ENCODE data around the gene MAVS. TPM values are rescaled to one million over a fixed set of nuclear protein-coding genes. Genes with fewer than 3 reads are reported as not detected.

The MAVS gene
- polyA plus RNA-seq, 1 of the 3 experiments (the other 2 are of a cell fraction) = 9.1 TPM

- H3K9ac ChIP-seq = no peak overlapping the region
- peaks cover 14% of the 10 kb centered on the region for H3F3A ChIP-seq (replicated peaks; ENCODE audit: insufficient read depth)
- no peaks in the 10 kb centered on the region for H3K27me3 ChIP-seq (ENCODE audit: insufficient read depth)
- no peak overlapping the region for H2AFZ ChIP-seq (ENCODE audit: low read depth)
- H3K79me2 ChIP-seq (ENCODE audit: insufficient read depth) = peaks cover 97% of the 10 kb centered on the region
- ChIA-PET CTCF (no interaction called here), POLR2A (no interaction called here)
- no peak overlapping the region for H3K4me2 ChIP-seq
- no peak overlapping the region for H3K4me3 ChIP-seq (ENCODE audit: low read depth in 2 of 2, low read length in 1 of 2)
- peaks cover 95% of the 10 kb centered on the region for H4K20me1 ChIP-seq (ENCODE audit: insufficient read depth)
- H3K4me1 ChIP-seq (ENCODE audit: control insufficient read depth in 1 of 2, insufficient read depth in 2 of 2, low read depth in 1 of 2, low read length in 1 of 2) = no peaks in the 10 kb centered on the region
- no peaks in the 10 kb centered on the region for H3K9me2 ChIP-seq
- peaks cover 63 to 80% of the 10 kb centered on the region in 2 experiments for H3K36me3 ChIP-seq (replicated peaks in 1 of 2; ENCODE audit: control insufficient read depth in 1 of 2, insufficient read depth in 2 of 2, low read length in 1 of 2)
- H3K9me3 ChIP-seq = no peaks in the 10 kb centered on the region
- TF ChIP-seq, protein P1, sequence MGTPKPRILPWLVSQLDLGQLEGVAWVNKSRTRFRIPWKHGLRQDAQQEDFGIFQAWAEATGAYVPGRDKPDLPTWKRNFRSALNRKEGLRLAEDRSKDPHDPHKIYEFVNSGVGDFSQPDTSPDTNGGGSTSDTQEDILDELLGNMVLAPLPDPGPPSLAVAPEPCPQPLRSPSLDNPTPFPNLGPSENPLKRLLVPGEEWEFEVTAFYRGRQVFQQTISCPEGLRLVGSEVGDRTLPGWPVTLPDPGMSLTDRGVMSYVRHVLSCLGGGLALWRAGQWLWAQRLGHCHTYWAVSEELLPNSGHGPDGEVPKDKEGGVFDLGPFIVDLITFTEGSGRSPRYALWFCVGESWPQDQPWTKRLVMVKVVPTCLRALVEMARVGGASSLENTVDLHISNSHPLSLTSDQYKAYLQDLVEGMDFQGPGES (IDR thresholded peaks at IDR 0.05; ENCODE audit: low read depth, low read length) = no peak
- TF ChIP-seq POLR2AphosphoS5 (IDR thresholded peaks at IDR 0.05; ENCODE audit: low read depth, low read length) (no peak), MXI1 (IDR thresholded peaks at IDR 0.05; ENCODE audit: low read depth, low read length) (no peak), FOXM1 (IDR thresholded peaks at IDR 0.05; ENCODE audit: low read depth) (no peak), RXRA (IDR thresholded peaks at IDR 0.05; ENCODE audit: borderline replicate concordance, low read depth) (no peak), PBX3 (IDR thresholded peaks at IDR 0.05) (no peak), CTCF (IDR thresholded peaks at IDR 0.05) (no peak), YY1 (IDR thresholded peaks at IDR 0.05; ENCODE audit: low read depth) (no peak), TCF12 (IDR thresholded peaks at IDR 0.05) (no peak), EZH2phosphoT487 (IDR thresholded peaks at IDR 0.05; ENCODE audit: borderline replicate concordance, low read depth) (no peak), REST (IDR thresholded peaks at IDR 0.05; ENCODE audit: low read depth, low read length) (no peak), TEAD4 (IDR thresholded peaks at IDR 0.05; ENCODE audit: borderline replicate concordance, insufficient read depth) (no peak), SIN3A (IDR thresholded peaks at IDR 0.05; ENCODE audit: borderline replicate concordance, low read depth, low read length) (no peak), EP300 (IDR thresholded peaks at IDR 0.05; ENCODE audit: borderline replicate concordance in 1 of 2, low read depth in 1 of 2, low read length in 1 of 2) (no peak), FOXJ3 (CRISPR knock-in tag; IDR thresholded peaks at IDR 0.05) (no peak), NRF1 (IDR thresholded peaks at IDR 0.05; ENCODE audit: low read depth, low read length) (no peak), GATA2 (CRISPR knock-in tag; IDR thresholded peaks at IDR 0.05) (no peak), GABPA (IDR thresholded peaks at IDR 0.05; ENCODE audit: low read depth) (no peak)
- TF ChIP-seq, protein P2, sequence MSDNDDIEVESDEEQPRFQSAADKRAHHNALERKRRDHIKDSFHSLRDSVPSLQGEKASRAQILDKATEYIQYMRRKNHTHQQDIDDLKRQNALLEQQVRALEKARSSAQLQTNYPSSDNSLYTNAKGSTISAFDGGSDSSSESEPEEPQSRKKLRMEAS (IDR thresholded peaks at IDR 0.05; ENCODE audit: low read depth) = no peak
- TF ChIP-seq, protein P3, sequence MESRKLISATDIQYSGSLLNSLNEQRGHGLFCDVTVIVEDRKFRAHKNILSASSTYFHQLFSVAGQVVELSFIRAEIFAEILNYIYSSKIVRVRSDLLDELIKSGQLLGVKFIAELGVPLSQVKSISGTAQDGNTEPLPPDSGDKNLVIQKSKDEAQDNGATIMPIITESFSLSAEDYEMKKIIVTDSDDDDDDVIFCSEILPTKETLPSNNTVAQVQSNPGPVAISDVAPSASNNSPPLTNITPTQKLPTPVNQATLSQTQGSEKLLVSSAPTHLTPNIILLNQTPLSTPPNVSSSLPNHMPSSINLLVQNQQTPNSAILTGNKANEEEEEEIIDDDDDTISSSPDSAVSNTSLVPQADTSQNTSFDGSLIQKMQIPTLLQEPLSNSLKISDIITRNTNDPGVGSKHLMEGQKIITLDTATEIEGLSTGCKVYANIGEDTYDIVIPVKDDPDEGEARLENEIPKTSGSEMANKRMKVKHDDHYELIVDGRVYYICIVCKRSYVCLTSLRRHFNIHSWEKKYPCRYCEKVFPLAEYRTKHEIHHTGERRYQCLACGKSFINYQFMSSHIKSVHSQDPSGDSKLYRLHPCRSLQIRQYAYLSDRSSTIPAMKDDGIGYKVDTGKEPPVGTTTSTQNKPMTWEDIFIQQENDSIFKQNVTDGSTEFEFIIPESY (IDR thresholded peaks at IDR 0.05; ENCODE audit: borderline replicate concordance, low read depth) = no peak
- DNase-seq = no peak
- WGBS (ENCODE audit: low lambda C conversion rate) = 98% methylated on average over 2 of the region's 2 CpGs
- no peak overlapping the region for H3K27ac ChIP-seq (ENCODE audit: low read depth in 2 of 2, low read length in 1 of 2)
These were observed 65.3 kb downstream of the MAVS start for GRCh38 chr20:3911956-3912355.

Data from SK-N-SH (cell line).